ENCODE data around the gene RAD52.

RAD52 gene

DNA sequence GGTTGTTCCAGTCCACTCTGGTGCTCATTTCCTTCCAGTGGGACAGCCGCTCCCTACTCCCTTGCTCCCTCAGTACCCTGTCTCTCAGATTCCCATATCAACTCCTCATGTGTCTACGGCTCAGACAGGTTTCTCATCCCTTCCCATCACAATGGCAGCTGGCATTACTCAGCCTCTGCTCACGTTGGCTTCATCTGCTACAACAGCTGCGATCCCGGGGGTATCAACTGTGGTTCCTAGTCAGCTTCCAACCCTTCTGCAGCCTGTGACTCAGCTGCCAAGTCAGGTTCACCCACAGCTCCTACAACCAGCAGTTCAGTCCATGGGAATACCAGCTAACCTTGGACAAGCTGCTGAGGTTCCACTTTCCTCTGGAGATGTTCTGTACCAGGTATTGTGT is 69.9 kb downstream of the RAD52 start:
- in situ Hi-C loops (cut with MboI; ENCODE audit: low sequenced_read_pairs), result no loop called here

DNA sequence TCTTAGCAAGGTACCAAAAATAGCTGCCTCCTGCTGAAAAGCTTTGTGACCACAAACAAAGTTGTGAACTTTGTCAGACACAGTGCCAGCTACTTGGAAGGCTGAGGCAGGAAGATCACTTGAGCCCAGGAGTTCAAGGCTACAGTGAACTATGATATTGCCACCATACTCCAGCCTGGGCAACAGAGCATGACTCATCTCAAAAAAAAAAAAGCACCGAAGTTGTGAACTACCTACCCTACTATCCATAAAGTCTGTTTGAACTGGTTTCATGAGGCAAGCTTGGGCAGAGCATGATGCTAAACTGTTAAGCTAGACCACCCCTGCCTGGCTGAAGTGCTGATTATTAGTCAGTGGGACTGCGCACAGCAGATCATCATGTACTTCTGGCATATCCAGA is 75.5 kb downstream of the RAD52 start:
- in situ Hi-C loops (cut with MboI; ENCODE audit: low sequenced_read_pairs), result no loop called here

DNA sequence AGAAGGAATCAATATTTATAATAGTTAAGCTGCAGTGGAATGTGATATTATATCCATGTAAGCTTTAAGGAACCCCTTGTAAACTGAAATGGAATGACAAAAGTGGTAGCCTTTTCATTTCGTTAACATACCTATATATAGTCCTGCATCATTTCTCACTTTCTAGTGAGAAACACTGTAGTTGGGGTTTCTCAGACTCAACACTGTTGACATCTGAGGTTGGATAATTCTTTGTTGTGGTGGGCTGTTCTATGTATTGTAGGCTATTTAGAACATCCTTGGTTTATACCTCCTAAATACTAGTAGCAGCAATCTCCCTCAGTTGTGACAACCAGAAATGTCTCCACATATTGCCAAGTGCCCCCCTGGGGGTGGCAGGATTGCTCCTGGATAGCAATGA is 79.1 kb downstream of the RAD52 start:
- in situ Hi-C loops (cut with MboI; ENCODE audit: low sequenced_read_pairs), result no loop called here

DNA sequence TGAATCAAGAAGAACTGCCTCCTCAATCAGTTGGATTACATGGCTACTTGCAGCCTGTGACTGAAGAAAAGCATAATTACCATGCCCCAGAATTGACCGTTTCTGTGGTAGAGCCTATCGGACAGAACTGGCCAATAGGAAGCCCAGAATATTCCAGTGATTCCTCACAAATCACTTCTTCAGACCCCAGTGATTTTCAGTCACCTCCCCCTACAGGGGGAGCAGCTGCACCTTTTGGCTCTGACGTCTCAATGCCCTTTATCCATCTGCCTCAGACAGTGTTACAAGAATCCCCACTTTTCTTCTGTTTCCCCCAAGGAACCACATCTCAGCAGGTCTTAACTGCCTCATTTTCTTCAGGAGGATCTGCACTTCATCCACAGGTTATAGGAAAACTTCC is 80.8 kb downstream of the RAD52 start:
- in situ Hi-C loops (cut with MboI; ENCODE audit: low sequenced_read_pairs), result no loop called here

DNA sequence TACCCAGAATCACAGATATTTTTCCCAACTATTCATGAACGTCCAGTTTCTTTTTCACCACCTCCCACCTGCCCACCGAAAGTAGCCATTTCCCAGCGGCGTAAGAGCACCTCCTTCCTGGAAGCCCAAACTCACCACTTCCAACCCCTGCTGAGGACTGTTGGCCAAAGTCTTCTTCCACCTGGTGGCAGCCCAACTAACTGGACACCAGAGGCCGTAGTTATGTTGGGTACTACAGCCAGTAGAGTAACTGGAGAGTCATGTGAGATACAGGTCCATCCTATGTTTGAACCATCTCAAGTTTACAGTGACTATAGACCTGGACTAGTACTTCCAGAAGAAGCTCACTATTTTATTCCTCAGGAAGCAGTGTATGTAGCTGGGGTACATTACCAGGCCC is 81.6 kb downstream of the RAD52 start:
- in situ Hi-C loops (cut with MboI; ENCODE audit: low sequenced_read_pairs), result no loop called here

DNA sequence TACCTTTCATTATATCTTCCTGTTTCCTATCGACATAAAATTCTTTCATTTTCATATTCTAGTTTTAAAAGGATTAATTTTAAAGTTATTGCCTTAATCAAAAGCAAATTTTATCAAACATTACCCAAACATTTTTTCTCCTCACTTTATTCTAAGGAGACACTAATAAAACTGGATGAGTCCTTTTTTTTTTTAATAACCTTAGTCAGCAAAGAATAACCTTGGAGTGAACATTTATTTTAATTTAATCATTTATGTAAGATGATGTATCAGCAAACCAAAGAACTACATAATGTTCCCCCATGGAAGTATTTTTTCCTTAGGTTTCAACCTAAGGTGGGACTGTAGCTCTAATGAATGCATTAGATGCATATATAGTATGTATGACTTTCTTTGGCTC is 83.9 kb downstream of the RAD52 start:
- in situ Hi-C loops (cut with MboI; ENCODE audit: low sequenced_read_pairs), result no loop called here

DNA sequence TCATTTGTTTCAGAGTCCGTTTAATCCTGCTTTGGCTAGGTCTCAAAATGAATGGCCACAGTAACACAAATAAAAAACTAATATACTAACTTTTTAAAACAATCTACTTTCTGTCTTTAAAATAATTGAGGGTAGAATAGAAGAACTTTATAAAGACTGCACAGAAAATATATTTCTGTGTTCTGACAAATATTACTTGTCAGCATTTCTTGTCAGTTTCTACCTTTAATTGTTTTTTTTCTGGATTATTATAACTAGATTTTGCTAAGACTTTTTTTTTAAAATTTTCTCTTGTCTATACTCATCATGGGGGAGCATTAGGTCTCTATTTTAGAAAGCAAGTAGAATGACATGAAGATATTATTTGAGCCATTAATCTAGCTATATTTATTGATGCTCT is 86.2 kb downstream of the RAD52 start:
- in situ Hi-C loops (cut with MboI; ENCODE audit: low sequenced_read_pairs), result no loop called here

DNA sequence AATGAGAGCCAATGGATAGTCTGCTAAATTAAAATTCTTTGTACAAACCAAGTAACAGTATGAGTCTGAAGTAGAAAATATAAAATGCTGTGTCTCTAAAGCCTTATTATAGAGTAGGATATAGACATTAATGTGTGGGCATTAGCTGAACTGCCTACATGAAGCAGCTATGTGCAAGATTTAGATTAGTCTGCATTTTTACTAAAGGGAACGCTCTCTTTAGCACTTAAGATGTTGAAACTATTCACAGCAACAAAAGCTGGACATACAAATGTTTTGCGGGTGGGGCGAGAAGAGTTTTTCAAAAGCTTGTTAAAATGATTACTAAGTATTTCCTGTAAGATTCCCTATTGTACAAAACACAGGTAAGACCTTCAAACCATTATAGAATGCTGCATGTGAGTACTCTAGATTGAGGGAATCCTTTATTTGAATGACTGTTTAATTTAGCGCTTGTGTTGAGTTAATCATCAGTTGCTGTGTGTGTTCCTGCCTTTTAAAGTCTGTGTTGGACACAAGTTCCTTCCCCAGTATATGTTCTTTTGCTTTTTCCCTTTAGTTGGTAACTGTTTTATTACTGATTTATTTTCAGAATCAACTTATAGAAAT is 87.1 kb downstream of the RAD52 start:
- in situ Hi-C loops (cut with MboI; ENCODE audit: low sequenced_read_pairs), result no loop called here
